Measurements from ENCODE around the gene TTLL7. TPM values are rescaled to one million over a fixed set of nuclear protein-coding genes. Genes with fewer than 3 reads are reported as not detected.

TTLL7 gene
- total and polyA plus RNA-seq, 9 of the 15 experiments (the other 6 are each of a cell fraction or from before 2014, with no cell fraction given), result 0.63 to 2.6 (median 1.7) TPM

DNA sequence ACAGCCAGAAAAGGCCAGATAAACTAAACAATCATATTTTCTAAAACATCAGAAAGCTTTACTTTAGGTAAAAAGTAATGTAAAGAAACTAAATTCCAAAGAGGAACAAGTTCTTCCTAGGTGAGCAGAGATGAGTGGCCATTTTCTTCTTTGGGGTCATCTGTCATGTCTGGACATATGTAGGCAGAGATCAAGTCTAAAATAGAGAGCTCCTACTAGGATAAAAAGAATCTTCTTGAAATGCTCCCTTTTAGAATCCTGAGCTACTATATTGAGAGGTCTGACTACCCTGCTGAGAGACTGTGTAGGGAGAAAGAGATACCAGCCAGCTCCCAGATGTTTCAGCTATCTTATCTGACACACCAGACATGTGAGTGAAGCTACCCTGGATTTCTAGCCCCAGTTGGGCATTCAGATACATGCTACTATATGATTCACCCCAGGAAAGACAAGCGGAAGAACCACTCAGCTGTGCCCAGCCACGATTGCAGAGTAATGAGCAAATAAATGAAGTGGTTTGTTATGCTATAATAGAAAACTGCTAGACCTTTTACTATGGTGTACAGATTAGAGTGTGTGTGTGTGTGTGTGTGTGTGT lies 80.1 kb downstream of the TTLL7 start (continued):
- no peak for TF ChIP-seq SREBF2 (CRISPR knock-in tag; IDR thresholded peaks at IDR 0.05)
- TF ChIP-seq JUNB (CRISPR knock-in tag; conservative IDR thresholded peaks at IDR 0.05), result no peak
- TF ChIP-seq, protein P1, sequence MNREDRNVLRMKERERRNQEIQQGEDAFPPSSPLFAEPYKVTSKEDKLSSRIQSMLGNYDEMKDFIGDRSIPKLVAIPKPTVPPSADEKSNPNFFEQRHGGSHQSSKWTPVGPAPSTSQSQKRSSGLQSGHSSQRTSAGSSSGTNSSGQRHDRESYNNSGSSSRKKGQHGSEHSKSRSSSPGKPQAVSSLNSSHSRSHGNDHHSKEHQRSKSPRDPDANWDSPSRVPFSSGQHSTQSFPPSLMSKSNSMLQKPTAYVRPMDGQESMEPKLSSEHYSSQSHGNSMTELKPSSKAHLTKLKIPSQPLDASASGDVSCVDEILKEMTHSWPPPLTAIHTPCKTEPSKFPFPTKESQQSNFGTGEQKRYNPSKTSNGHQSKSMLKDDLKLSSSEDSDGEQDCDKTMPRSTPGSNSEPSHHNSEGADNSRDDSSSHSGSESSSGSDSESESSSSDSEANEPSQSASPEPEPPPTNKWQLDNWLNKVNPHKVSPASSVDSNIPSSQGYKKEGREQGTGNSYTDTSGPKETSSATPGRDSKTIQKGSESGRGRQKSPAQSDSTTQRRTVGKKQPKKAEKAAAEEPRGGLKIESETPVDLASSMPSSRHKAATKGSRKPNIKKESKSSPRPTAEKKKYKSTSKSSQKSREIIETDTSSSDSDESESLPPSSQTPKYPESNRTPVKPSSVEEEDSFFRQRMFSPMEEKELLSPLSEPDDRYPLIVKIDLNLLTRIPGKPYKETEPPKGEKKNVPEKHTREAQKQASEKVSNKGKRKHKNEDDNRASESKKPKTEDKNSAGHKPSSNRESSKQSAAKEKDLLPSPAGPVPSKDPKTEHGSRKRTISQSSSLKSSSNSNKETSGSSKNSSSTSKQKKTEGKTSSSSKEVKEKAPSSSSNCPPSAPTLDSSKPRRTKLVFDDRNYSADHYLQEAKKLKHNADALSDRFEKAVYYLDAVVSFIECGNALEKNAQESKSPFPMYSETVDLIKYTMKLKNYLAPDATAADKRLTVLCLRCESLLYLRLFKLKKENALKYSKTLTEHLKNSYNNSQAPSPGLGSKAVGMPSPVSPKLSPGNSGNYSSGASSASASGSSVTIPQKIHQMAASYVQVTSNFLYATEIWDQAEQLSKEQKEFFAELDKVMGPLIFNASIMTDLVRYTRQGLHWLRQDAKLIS (CRISPR knock-in tag; IDR thresholded peaks at IDR 0.05), result no peak
- TF ChIP-seq, protein P2, sequence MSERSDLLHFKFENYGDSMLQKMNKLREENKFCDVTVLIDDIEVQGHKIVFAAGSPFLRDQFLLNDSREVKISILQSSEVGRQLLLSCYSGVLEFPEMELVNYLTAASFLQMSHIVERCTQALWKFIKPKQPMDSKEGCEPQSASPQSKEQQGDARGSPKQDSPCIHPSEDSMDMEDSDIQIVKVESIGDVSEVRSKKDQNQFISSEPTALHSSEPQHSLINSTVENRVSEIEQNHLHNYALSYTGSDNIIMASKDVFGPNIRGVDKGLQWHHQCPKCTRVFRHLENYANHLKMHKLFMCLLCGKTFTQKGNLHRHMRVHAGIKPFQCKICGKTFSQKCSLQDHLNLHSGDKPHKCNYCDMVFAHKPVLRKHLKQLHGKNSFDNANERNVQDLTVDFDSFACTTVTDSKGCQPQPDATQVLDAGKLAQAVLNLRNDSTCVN (CRISPR knock-in tag; IDR thresholded peaks at IDR 0.05), result peak; percentile 77; the same call in 1 of the 2 replicates
- TF ChIP-seq ARID1B (IDR thresholded peaks at IDR 0.05), result peak; percentile 99
- TF ChIP-seq GABPA (tag; conservative IDR thresholded peaks at IDR 0.05; ENCODE audit: low read depth), result peak; percentile 39; the same call in 1 of the 2 replicates
- TF ChIP-seq, protein P3, sequence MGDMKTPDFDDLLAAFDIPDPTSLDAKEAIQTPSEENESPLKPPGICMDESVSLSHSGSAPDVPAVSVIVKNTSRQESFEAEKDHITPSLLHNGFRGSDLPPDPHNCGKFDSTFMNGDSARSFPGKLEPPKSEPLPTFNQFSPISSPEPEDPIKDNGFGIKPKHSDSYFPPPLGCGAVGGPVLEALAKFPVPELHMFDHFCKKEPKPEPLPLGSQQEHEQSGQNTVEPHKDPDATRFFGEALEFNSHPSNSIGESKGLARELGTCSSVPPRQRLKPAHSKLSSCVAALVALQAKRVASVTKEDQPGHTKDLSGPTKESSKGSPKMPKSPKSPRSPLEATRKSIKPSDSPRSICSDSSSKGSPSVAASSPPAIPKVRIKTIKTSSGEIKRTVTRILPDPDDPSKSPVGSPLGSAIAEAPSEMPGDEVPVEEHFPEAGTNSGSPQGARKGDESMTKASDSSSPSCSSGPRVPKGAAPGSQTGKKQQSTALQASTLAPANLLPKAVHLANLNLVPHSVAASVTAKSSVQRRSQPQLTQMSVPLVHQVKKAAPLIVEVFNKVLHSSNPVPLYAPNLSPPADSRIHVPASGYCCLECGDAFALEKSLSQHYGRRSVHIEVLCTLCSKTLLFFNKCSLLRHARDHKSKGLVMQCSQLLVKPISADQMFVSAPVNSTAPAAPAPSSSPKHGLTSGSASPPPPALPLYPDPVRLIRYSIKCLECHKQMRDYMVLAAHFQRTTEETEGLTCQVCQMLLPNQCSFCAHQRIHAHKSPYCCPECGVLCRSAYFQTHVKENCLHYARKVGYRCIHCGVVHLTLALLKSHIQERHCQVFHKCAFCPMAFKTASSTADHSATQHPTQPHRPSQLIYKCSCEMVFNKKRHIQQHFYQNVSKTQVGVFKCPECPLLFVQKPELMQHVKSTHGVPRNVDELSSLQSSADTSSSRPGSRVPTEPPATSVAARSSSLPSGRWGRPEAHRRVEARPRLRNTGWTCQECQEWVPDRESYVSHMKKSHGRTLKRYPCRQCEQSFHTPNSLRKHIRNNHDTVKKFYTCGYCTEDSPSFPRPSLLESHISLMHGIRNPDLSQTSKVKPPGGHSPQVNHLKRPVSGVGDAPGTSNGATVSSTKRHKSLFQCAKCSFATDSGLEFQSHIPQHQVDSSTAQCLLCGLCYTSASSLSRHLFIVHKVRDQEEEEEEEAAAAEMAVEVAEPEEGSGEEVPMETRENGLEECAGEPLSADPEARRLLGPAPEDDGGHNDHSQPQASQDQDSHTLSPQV (IDR thresholded peaks at IDR 0.05), result 0 out of 2 replicates have a peak, but pooled peaks have one; percentile 26
- TF ChIP-seq HNRNPH1 (optimal IDR thresholded peaks at IDR 0.05; ENCODE audit: low read depth, low read length), result no peak
- no peak for TF ChIP-seq BCL6 (CRISPR knock-in tag; IDR thresholded peaks at IDR 0.05)
- TF ChIP-seq U2AF1 (optimal IDR thresholded peaks at IDR 0.05; ENCODE audit: low read depth, low read length), result no peak
- TF ChIP-seq SRSF3 (IDR thresholded peaks at IDR 0.05; ENCODE audit: insufficient read depth, low read length), result no peak
- TF ChIP-seq NFRKB (IDR thresholded peaks at IDR 0.05; ENCODE audit: low read depth), result no peak
- TF ChIP-seq ILF3 (IDR thresholded peaks at IDR 0.05; ENCODE audit: borderline replicate concordance), result 0 out of 2 replicates have a peak, but pooled peaks have one; percentile 32
- peak; percentile 33; the same call in 1 of the 2 replicates for TF ChIP-seq KLF6 (CRISPR knock-in tag; IDR thresholded peaks at IDR 0.05; ENCODE audit: borderline replicate concordance)
- TF ChIP-seq RAD21 (CRISPR knock-in tag; conservative IDR thresholded peaks at IDR 0.05 in 1 of 2, IDR thresholded peaks at IDR 0.05 in 1 of 2), result peak in 1 of 2 experiments; percentile 20; a peak in 1 of 4 replicates
- TF ChIP-seq ZC3H4 (CRISPR knock-in tag; IDR thresholded peaks at IDR 0.05; ENCODE audit: borderline replicate concordance), result no peak
